GM18505 (cell line): ENCODE measurements around the gene ZNF235.
"Not testable (repeated sequence)": the region's sequence is repeated elsewhere in the genome, so short reads cannot be mapped to it uniquely, and the experiment has no call there.

Source experiments
- ATAC-seq: cut with Tn5 transposase; IDR thresholded peaks from one replicate; pipeline ENCODE4 v1.9.1; 2021; ENCODE audit not compliant: unreplicated experiment
- POLR2A ChIP-seq: IDR thresholded peaks from 4 replicates; pipeline ENCODE4 v1.6.1; 2011; ENCODE audit warnings: borderline replicate concordance; ENCODE audit not compliant: insufficient read depth, insufficient read length; ENCODE audit errors: extremely low read depth

Gene ZNF235

GRCh38 chr19:44304659-44305193 lies at the start of gene ZNF235:
Gene ZNF235 (minus strand): TSS chr19:44305025. CDS start chr19:44303404, 1,621 bp downstream.
- peak; percentile 84 for ATAC-seq
- peak; percentile 75 for TF ChIP-seq POLR2A

- ATAC-seq = no peak
- TF ChIP-seq POLR2A = no peak
These were observed 41.7 kb upstream of the ZNF235 start for GRCh38 chr19:44346556-44346955.

DNA sequence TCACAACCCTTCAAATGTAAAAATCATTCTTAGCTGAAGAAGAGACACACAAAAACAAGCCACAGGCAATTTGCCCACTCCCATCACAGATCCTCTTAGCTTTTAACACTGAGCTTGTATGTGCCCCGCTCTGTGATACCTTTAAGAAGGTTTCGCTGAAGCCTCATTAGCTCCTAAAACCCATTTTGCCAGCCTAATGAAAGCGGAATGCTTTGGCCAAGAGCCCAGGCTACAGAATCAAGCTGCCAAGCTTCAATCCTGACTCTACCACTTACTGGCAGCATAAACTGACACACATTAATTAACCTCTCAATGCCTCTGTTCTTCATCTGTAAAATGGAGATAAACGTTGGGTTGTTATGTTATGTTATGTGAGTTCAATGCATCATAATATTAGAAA lies 41.1 kb upstream of the ZNF235 start:
- no peak for TF ChIP-seq POLR2A
- no peak for ATAC-seq

DNA sequence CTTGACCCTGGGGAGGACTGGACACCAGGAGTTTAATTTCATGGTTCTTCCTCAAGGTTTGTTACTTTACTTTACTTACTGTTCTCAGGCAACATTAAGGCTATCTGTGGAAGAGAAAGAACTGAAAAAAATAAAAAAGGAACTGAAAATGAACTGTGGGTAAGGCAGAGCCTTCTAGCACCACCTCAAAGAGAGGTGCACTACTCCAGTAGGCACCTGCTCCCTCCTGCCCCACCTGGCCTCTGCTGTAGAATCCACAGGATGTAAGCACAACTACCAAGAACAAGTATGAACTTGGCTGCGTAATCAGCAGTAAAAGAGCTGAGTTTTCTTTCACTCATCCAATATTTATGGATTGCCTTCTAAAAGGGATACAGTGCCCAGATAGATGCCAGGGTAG lies 39.4 kb upstream of the ZNF235 start:
- no peak for TF ChIP-seq POLR2A
- no peak for ATAC-seq

- ATAC-seq = no peak
- no peak for TF ChIP-seq POLR2A
These were observed 37.0 kb upstream of the ZNF235 start for GRCh38 chr19:44341794-44342193.

GRCh38 chr19:44334639-44335038 lies 29.8 kb upstream of the ZNF235 start:
- not testable (repeated sequence) for ATAC-seq

DNA sequence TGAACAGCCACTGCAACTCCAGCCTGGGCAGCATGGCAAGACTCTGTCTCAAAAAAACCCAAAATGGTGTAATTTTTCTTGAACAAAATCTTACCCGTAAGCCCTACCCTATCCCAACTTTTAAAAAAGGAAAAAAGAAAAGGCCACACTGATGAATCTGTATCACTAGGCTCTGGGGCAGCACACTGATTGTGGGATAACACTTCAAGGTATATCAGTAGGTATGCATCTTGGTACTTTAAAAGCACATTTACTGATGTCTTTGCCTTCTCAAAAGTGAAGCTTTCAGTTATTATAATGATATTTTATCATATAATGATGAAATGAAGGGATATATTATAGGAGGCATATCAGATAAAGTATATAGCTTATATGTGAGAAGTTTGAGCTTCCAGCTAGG lies 27.3 kb upstream of the ZNF235 start:
- no peak for TF ChIP-seq POLR2A

DNA sequence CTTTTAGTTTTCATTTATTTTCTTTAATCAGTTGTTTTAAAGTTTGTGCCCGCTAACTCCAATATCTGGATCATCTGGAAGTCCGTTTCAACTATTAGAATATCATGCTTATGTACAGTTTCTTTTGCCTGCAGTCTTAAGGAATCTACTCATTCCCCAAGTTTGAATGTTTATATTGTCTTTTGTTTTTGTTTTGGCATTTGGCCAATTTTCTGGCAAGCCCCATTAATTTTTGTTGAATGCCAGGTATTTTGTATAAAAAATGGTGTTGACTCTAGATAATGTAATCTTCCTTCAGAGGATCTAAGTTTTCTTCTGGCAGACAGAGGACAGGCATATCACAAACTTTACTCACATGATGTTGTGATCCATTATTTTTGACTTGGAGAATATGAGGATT lies 11.1 kb upstream of the ZNF235 start:
- no peak for ATAC-seq
- no peak for TF ChIP-seq POLR2A

More for the DNA sequence above, 27.3 kb upstream of the ZNF235 start:
- no peak for ATAC-seq

- TF ChIP-seq POLR2A = no peak
- no peak for ATAC-seq
These were observed 8.4 kb upstream of the ZNF235 start for GRCh38 chr19:44313231-44313630.

- no peak for TF ChIP-seq POLR2A
- ATAC-seq = no peak
These were observed 3.2 kb upstream of the ZNF235 start for GRCh38 chr19:44308011-44308410.

- no peak for ATAC-seq
- TF ChIP-seq POLR2A = no peak
These were observed 1.5 kb upstream of the ZNF235 start for GRCh38 chr19:44306283-44306682.

DNA sequence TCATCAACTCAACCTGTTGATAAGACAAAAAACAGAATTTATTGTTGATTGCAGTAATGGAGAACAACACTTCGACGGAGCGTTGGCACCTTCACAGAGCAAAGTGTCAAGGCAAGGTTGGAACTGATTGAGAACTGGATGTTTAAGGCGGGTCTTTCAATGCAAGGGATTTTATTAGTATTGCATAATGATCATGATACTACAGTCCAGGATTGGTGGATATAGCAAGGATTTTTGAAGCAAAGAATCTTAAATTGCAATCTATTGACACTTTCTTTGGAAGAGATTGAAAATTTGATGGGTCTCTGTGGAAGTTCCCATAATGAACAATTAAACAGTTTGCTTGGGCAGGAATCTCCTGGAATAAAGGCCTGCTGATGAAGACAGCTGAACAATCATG lies 632 bp upstream of the ZNF235 start:
- no peak for ATAC-seq
- TF ChIP-seq POLR2A = no peak

- no peak for ATAC-seq
- TF ChIP-seq POLR2A = no peak
These were observed 753 bp downstream of the ZNF235 start for GRCh38 chr19:44303976-44304568.

- ATAC-seq = no peak
- TF ChIP-seq POLR2A = no peak
These were observed 1.5 kb downstream of the ZNF235 start for GRCh38 chr19:44303320-44303719.

DNA sequence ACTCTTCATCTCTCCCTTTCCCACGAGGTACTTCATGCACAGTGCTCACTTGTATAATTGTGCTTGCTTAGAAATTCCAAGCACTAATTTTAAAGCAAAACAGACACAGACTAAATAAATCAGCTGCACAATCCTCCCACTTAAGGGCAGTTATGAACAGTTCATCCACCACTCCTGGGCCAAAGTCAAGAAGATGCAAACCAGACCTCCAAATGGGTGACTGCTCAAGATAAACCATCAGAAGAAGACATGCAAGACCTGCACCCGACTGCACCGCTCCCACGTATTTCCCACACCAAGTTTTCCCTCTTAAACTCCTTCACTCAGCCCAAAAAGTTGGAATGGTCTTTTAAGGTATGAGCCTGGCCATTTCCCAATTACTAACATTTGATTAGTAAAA lies 19.9 kb downstream of the ZNF235 start:
- no peak for TF ChIP-seq POLR2A
- ATAC-seq = no peak
